DOHH2 (cell line): ENCODE results near the gene SCYL3.

ENCODE experiments used
- H3F3A ChIP-seq: fragments of 200-600 bp; sonication (generic), shearing (Covaris generic); 2 replicates; pipeline ENCODE4 v1.6.0; 2016; ENCODE audit warnings: antibody characterized with exemption, mild to moderate bottlenecking; ENCODE audit not compliant: control insufficient read depth, insufficient read depth
- H3K27ac ChIP-seq: fragments of 200-600 bp; sonication (generic); 2 replicates; pipeline ENCODE4 v1.5.1; 2014; ENCODE audit warnings: low read depth, mild to moderate bottlenecking, low read length, moderate library complexity
- H3K27me3 ChIP-seq: fragments of 200-600 bp; sonication (generic); 2 replicates; pipeline ENCODE4 v1.6.1; 2014; ENCODE audit warnings: mild to moderate bottlenecking, low read length, mixed read lengths; ENCODE audit not compliant: control insufficient read depth
- H3K36me3 ChIP-seq: fragments of 200-600 bp; sonication (generic); 2 replicates; pipeline ENCODE4 v1.6.1; 2014; ENCODE audit warnings: mild to moderate bottlenecking, low read length, moderate library complexity, mixed read lengths; ENCODE audit not compliant: control insufficient read depth
- H3K4me1 ChIP-seq: fragments of 200-600 bp; sonication (generic); 2 replicates; pipeline ENCODE4 v1.6.1; 2014; ENCODE audit warnings: mild to moderate bottlenecking, low read length, mixed read lengths; ENCODE audit not compliant: control insufficient read depth
- H3K4me2 ChIP-seq: fragments of 200-600 bp; sonication (generic); 2 replicates; pipeline ENCODE4 v1.6.0; 2014; ENCODE audit warnings: mild to moderate bottlenecking, low read length, moderate library complexity
- H3K4me3 ChIP-seq: fragments of 200-600 bp; sonication (generic); 2 replicates; pipeline ENCODE4 v1.5.1; 2014; ENCODE audit warnings: mild to moderate bottlenecking, low read length, mixed read lengths
- H3K79me2 ChIP-seq: fragments of 200-600 bp; sonication (generic); 2 replicates; pipeline ENCODE4 v1.6.1; 2014; ENCODE audit warnings: mild to moderate bottlenecking, low read length, mixed read lengths; ENCODE audit not compliant: control insufficient read depth
- H3K9me2 ChIP-seq: fragments of 200-600 bp; sonication (generic); replicated peaks from 2 replicates; pipeline ENCODE4 v1.6.1; 2014; ENCODE audit warnings: mild to moderate bottlenecking, low read length, mixed read lengths; ENCODE audit not compliant: control insufficient read depth
- H3K9me3 ChIP-seq: fragments of 200-600 bp; sonication (generic); 2 replicates; pipeline ENCODE4 v1.6.1; 2014; ENCODE audit warnings: antibody characterized with exemption, low read length, mixed read lengths; ENCODE audit not compliant: control insufficient read depth, insufficient read depth
- H4K20me1 ChIP-seq: fragments of 200-600 bp; sonication (generic); 2 replicates; pipeline ENCODE4 v1.6.0; 2014; ENCODE audit warnings: low read depth, mild to moderate bottlenecking, antibody characterized with exemption, low read length, moderate library complexity; ENCODE audit not compliant: control insufficient read depth, insufficient read depth
- EZH2phosphoT487 ChIP-seq: fragments of 200-600 bp; sonication (generic); IDR thresholded peaks from 2 replicates; pipeline ENCODE4 v1.6.1; 2017; ENCODE audit warnings: borderline replicate concordance, mild to moderate bottlenecking, antibody characterized with exemption, low read length, moderate library complexity, mixed read lengths
- TF ChIP-seq, protein P1 (sequence below): fragments of 200-600 bp; sonication (generic); IDR thresholded peaks from one replicate; pipeline ENCODE4 v1.5.1; 2014; ENCODE audit warnings: antibody characterized with exemption, mild to moderate bottlenecking, low read depth, low read length; ENCODE audit not compliant: poor library complexity, severe bottlenecking

Gene SCYL3

DNA sequence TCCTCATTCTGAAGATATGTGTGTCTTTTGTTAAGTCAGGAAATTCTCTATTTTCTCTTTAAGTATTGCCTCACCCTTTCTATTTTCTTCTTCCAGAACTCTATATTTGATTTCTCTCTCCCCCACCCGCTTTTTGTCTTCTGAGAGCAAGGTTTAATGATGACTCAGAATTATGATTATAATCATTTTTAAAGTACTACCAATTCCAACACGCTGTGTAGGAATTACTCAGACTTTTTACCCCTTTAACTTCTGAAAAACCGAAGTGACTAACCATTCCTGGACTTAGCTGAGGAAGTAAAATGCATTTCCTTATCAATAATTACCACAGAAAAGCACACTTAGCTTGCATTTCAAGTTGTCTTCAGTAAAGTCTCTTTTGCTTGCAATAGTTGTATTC, 20.8 kb upstream of the SCYL3 start:
- TF ChIP-seq, protein P1, sequence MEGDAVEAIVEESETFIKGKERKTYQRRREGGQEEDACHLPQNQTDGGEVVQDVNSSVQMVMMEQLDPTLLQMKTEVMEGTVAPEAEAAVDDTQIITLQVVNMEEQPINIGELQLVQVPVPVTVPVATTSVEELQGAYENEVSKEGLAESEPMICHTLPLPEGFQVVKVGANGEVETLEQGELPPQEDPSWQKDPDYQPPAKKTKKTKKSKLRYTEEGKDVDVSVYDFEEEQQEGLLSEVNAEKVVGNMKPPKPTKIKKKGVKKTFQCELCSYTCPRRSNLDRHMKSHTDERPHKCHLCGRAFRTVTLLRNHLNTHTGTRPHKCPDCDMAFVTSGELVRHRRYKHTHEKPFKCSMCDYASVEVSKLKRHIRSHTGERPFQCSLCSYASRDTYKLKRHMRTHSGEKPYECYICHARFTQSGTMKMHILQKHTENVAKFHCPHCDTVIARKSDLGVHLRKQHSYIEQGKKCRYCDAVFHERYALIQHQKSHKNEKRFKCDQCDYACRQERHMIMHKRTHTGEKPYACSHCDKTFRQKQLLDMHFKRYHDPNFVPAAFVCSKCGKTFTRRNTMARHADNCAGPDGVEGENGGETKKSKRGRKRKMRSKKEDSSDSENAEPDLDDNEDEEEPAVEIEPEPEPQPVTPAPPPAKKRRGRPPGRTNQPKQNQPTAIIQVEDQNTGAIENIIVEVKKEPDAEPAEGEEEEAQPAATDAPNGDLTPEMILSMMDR = no peak
- no peak for TF ChIP-seq EZH2phosphoT487
- no peaks in the 10 kb centered on the region for H3K27me3 ChIP-seq
- no peak overlapping the region for H3K27ac ChIP-seq
- H3K4me2 ChIP-seq = no peak overlapping the region
- H3F3A ChIP-seq = no peaks in the 10 kb centered on the region
- no peaks in the 10 kb centered on the region for H3K4me1 ChIP-seq
- no peak overlapping the region for H3K4me3 ChIP-seq
- no peaks in the 10 kb centered on the region for H3K9me2 ChIP-seq
- H3K36me3 ChIP-seq = no peaks in the 10 kb centered on the region
- H3K9me3 ChIP-seq = no peaks in the 10 kb centered on the region
- no peaks in the 10 kb centered on the region for H3K79me2 ChIP-seq
- H4K20me1 ChIP-seq = no peaks in the 10 kb centered on the region

DNA sequence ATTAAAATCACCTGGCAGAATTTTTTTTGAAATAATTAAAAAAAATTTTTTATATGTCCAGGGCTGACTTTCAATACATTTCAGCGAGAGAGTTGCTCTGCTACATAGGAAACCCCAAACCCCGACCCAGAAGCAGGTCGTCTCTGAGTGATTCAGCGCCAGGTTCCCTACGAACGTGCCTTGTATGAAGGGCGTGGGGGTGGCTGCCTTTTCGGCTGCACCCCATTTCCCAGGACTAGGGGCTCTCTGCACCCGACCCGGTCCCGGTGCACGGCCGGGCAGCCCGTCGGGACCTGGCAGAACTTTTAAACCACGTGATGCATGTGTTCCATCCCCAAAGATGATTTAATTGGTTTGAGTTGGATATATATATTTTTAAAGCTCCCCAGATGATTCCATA, 15.8 kb upstream of the SCYL3 start:
- no peaks in the 10 kb centered on the region for H4K20me1 ChIP-seq
- no peak overlapping the region for H3K4me2 ChIP-seq
- no peak overlapping the region for H3K27ac ChIP-seq
- no peaks in the 10 kb centered on the region for H3K27me3 ChIP-seq
- TF ChIP-seq EZH2phosphoT487 = no peak
- TF ChIP-seq, protein P1 = no peak
- H3K79me2 ChIP-seq = no peaks in the 10 kb centered on the region
- H3K4me1 ChIP-seq = no peaks in the 10 kb centered on the region
- H3K4me3 ChIP-seq = no peak overlapping the region
- H3K9me2 ChIP-seq = no peaks in the 10 kb centered on the region
- no peaks in the 10 kb centered on the region for H3K9me3 ChIP-seq
- H3F3A ChIP-seq = no peaks in the 10 kb centered on the region
- no peaks in the 10 kb centered on the region for H3K36me3 ChIP-seq

DNA sequence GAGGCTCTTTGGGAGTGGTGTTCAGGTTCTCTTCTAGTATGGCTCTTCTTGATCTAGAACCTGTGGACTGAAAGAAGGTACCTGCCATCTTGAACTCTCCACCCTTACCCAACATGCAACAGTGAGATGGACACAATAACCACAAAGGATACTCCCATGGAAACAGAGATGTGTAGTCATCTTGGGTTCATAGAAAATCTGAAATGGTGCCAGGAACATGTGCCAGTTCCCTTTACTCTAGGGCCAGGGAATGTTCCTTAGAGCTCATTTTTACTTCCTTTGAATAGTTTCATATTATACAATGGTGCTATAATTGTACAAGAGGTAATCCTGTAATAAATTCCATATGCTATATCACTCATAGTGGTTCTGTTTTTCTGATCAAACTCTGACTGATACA, 13.2 kb upstream of the SCYL3 start:
- H3K79me2 ChIP-seq = no peaks in the 10 kb centered on the region
- H3K27ac ChIP-seq = no peak overlapping the region
- no peak overlapping the region for H3K4me3 ChIP-seq
- H3F3A ChIP-seq = no peaks in the 10 kb centered on the region
- no peaks in the 10 kb centered on the region for H3K4me1 ChIP-seq
- no peak for TF ChIP-seq EZH2phosphoT487
- TF ChIP-seq, protein P1 = no peak
- peaks cover 5% of the 10 kb centered on the region for H3K27me3 ChIP-seq
- no peaks in the 10 kb centered on the region for H3K9me2 ChIP-seq
- H3K4me2 ChIP-seq = no peak overlapping the region
- H4K20me1 ChIP-seq = no peaks in the 10 kb centered on the region
- H3K9me3 ChIP-seq = no peaks in the 10 kb centered on the region
- H3K36me3 ChIP-seq = no peaks in the 10 kb centered on the region

GRCh38 chr1:169904834-169905233, 11.1 kb upstream of the SCYL3 start:
- Histone ChIP-seq H3K27me3 (peaks cover 9% of the 10 kb centered on the region), H3K9me3 (no peaks in the 10 kb centered on the region), H3K4me3 (no peak overlapping the region), H3K4me2 (no peak overlapping the region), H3K27ac (no peak overlapping the region), H3K36me3 (no peaks in the 10 kb centered on the region), H3F3A (no peaks in the 10 kb centered on the region), H4K20me1 (no peaks in the 10 kb centered on the region), H3K9me2 (no peaks in the 10 kb centered on the region), H3K4me1 (no peaks in the 10 kb centered on the region), H3K79me2 (no peaks in the 10 kb centered on the region)
- TF ChIP-seq, protein P1 = no peak
- TF ChIP-seq EZH2phosphoT487 = no peak
